ENCODE results near the gene PRRT1. TPM values are rescaled to one million over a fixed set of nuclear protein-coding genes. Genes with fewer than 3 reads are reported as not detected.

PRRT1 gene
- total and polyA plus RNA-seq, 4 donors, result 0.08 to 0.24 (median 0.19) TPM; not detected in 1

GRCh38 chr6:32175322-32175710 lies 23.6 kb upstream of the PRRT1 start:
- peaks cover 0 to 12% (median 3%) of the 10 kb centered on the region in 4 donors for H3K36me3 ChIP-seq (ENCODE audit: control insufficient read depth in 4 of 4, insufficient read depth in 3 of 4, low read depth in 1 of 4, low read length in 3 of 4)
- H3K27ac ChIP-seq (ENCODE audit: low read depth in 1 of 2, low read length in 2 of 2), result peak overlapping the region; percentile 84 to 96
- 11% methylated on average over 2 of the region's 2 CpGs for WGBS
- peak overlapping the region; percentile 86 to 97 for H3K9ac ChIP-seq (ENCODE audit: low read depth in 1 of 2, low read length in 2 of 2)
- H3K27me3 ChIP-seq (ENCODE audit: control insufficient read depth in 4 of 4, insufficient read depth in 4 of 4, low read length in 3 of 4), result no peaks in the 10 kb centered on the region
- H3K4me3 ChIP-seq (ENCODE audit: low read depth in 1 of 3, low read length in 3 of 3), result peak overlapping the region; percentile 84 to 96 (median 86)
- no peak for TF ChIP-seq HNF4A (conservative IDR thresholded peaks at IDR 0.05)
- TF ChIP-seq JUND (IDR thresholded peaks at IDR 0.05), result no peak
- TF ChIP-seq HNF4G (IDR thresholded peaks at IDR 0.05), result no peak
- no peak for TF ChIP-seq FOXA1 (IDR thresholded peaks at IDR 0.05)
- no peak for TF ChIP-seq NR2F2 (IDR thresholded peaks at IDR 0.05)
- H3K4me1 ChIP-seq (ENCODE audit: control insufficient read depth in 4 of 4, insufficient read depth in 4 of 4, low read length in 3 of 4), result peaks cover 0 to 50% (median 42%) of the 10 kb centered on the region in 4 donors
- no peaks in the 10 kb centered on the region for H3K9me3 ChIP-seq (ENCODE audit: control insufficient read depth in 4 of 4, low read length in 3 of 4)
- DNase-seq (ENCODE audit: low spot score), result no peak

DNA sequence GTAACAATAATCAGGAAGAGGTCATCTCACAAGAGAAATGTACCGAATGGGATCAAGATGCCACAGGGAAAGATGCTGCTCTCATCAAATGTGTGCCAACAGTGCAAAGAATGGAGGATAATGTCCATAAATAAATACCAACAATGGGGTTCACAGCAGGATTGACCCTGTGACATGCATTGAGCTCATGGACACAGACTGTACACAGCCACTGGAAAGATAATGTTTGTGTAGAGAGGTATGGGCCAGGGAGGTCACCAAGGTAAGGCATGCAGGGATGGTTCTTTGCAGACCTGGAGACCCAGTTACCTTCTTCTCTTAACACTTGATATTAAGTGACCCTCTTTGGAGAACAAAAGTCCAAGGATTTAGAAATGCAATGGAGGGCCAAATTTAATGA lies 22.7 kb upstream of the PRRT1 start:
- H3K4me3 ChIP-seq (ENCODE audit: low read depth in 1 of 3, low read length in 3 of 3), result no peak overlapping the region
- H3K4me1 ChIP-seq (ENCODE audit: control insufficient read depth in 4 of 4, insufficient read depth in 4 of 4, low read length in 3 of 4), result peaks cover 0 to 44% (median 37%) of the 10 kb centered on the region in 4 donors
- no peaks in the 10 kb centered on the region for H3K9me3 ChIP-seq (ENCODE audit: control insufficient read depth in 4 of 4, low read length in 3 of 4)
- WGBS, result 92% methylated on average over 1 of the region's 1 CpG
- TF ChIP-seq, protein P1, sequence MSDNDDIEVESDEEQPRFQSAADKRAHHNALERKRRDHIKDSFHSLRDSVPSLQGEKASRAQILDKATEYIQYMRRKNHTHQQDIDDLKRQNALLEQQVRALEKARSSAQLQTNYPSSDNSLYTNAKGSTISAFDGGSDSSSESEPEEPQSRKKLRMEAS (IDR thresholded peaks at IDR 0.05), result no peak
- TF ChIP-seq, protein P2, sequence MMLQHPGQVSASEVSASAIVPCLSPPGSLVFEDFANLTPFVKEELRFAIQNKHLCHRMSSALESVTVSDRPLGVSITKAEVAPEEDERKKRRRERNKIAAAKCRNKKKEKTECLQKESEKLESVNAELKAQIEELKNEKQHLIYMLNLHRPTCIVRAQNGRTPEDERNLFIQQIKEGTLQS (IDR thresholded peaks at IDR 0.05), result no peak
- TF ChIP-seq TAF1 (conservative IDR thresholded peaks at IDR 0.05) (no peak), HNF4A (conservative IDR thresholded peaks at IDR 0.05) (no peak), JUND (IDR thresholded peaks at IDR 0.05) (no peak), RAD21 (IDR thresholded peaks at IDR 0.05) (no peak), HNF4G (IDR thresholded peaks at IDR 0.05) (no peak), SP1 (IDR thresholded peaks at IDR 0.05) (no peak), CTCF (IDR thresholded peaks at IDR 0.05; ENCODE audit: low read depth, low read length, missing input control) (no peak), ZBTB33 (IDR thresholded peaks at IDR 0.05) (no peak), RXRA (IDR thresholded peaks at IDR 0.05) (no peak), FOXA1 (IDR thresholded peaks at IDR 0.05) (no peak), EGR1 (IDR thresholded peaks at IDR 0.05; ENCODE audit: low read depth in 2 of 2) (no peak), REST (IDR thresholded peaks at IDR 0.05) (no peak), FOXA2 (IDR thresholded peaks at IDR 0.05) (no peak), NR2F2 (IDR thresholded peaks at IDR 0.05) (no peak), YY1 (IDR thresholded peaks at IDR 0.05) (no peak), GABPA (IDR thresholded peaks at IDR 0.05 in 1 of 2, conservative IDR thresholded peaks at IDR 0.05 in 1 of 2) (no peak)
- no peaks in the 10 kb centered on the region for H3K27me3 ChIP-seq (ENCODE audit: control insufficient read depth in 4 of 4, insufficient read depth in 4 of 4, low read length in 3 of 4)
- H3K36me3 ChIP-seq (ENCODE audit: control insufficient read depth in 4 of 4, insufficient read depth in 3 of 4, low read depth in 1 of 4, low read length in 3 of 4), result peaks cover 3 to 18% (median 5%) of the 10 kb centered on the region in 4 donors
- no peak for DNase-seq (ENCODE audit: low spot score)
- no peak overlapping the region for H3K27ac ChIP-seq (ENCODE audit: low read depth in 1 of 2, low read length in 2 of 2)
- no peak overlapping the region for H3K9ac ChIP-seq (ENCODE audit: low read depth in 1 of 2, low read length in 2 of 2)

Data from liver (tissue), 9 donors.